Endothelial cell of umbilical vein (primary cell): ENCODE measurements around the gene TSPEAR. TPM values are rescaled to one million over a fixed set of nuclear protein-coding genes. Genes with fewer than 3 reads are reported as not detected.
A peak's percentile ranks its signal among the peaks of the same experiment; 100 is the strongest.

Source experiments
- BruUV-seq: library from RNA; stranded (reverse); fragments of 400-500 nt; replicated peaks from 2 replicates; lab custom pipeline; 2021; lab: Mats Ljungman, UMichigan
- CTCF ChIA-PET: fragments of 300-600, 350-600 bp; sonication (Branson Sonifier 250); formaldehyde crosslinking; loops from one replicate; lab custom pipeline; 2021; ENCODE audit warnings: antibody characterized with exemption, inconsistent platforms; lab: Charles Lee
- POLR2A ChIA-PET: fragments of 300-600, 350-600 bp; sonication (Branson Sonifier 250); formaldehyde crosslinking; loops from one replicate; lab custom pipeline; 2021; ENCODE audit warnings: antibody characterized with exemption, inconsistent platforms; lab: Charles Lee
- DNase-seq: peaks from one replicate; pipeline ENCODE4 v3.0.0-alpha.2; 2011; ENCODE audit warnings: low read depth, low spot score
- FAIRE-seq: peaks from 2 replicates; lab custom pipeline; 2011; peaks lifted over from hg19 to GRCh38; lab: Jason Lieb, UNC
- H2AFZ ChIP-seq: 2 replicates; pipeline ENCODE4 v1.6.0; 2012; ENCODE audit warnings: low read depth, low read length, control low read depth, inconsistent platforms
- H3K27ac ChIP-seq: 2 replicates; pipeline ENCODE4 v1.5.1; 2011; ENCODE audit warnings: low read depth, mild to moderate bottlenecking, control low read depth, low read length, moderate library complexity; ENCODE audit not compliant: insufficient read depth
- H3K27me3 ChIP-seq, 2 experiments: 2 replicates each; pipeline versions ENCODE4 v1.6.0 to v1.6.1; 2011; ENCODE audit warnings: low read length in 2 of 2, mixed read lengths in 1 of 2; ENCODE audit not compliant: control insufficient read depth in 2 of 2, insufficient read depth in 2 of 2
- H3K36me3 ChIP-seq, 2 experiments: 2 replicates in 1 of 2; 3 replicates in 1 of 2; pipeline ENCODE4 v1.5.1; 2011; ENCODE audit warnings: low read length in 2 of 2, mild to moderate bottlenecking in 1 of 2, moderate library complexity in 1 of 2; ENCODE audit not compliant: control insufficient read depth in 2 of 2, insufficient read depth in 2 of 2; ENCODE audit errors: extremely low read depth in 1 of 2
- H3K4me1 ChIP-seq: 3 replicates; pipeline ENCODE4 v1.5.1; 2011; ENCODE audit warnings: mild to moderate bottlenecking, low read length; ENCODE audit not compliant: control insufficient read depth, insufficient read depth; ENCODE audit errors: extremely low read depth
- H3K4me2 ChIP-seq: 2 replicates; pipeline ENCODE4 v1.6.1; 2011; ENCODE audit warnings: low read length, control low read depth, mixed read lengths; ENCODE audit not compliant: insufficient read depth
- H3K4me3 ChIP-seq, 3 experiments: fragments of 200-600 bp in 1 of 3; sonication (generic), shearing (Covaris generic) in 1 of 3; replicated peaks in 1 of 3; 2 replicates each; pipeline ENCODE4 v1.5.1; 2011 to 2016; ENCODE audit warnings: control low read depth in 3 of 3, low read length in 3 of 3, mild to moderate bottlenecking in 2 of 3, inconsistent platforms in 1 of 3, low read depth in 1 of 3, moderate library complexity in 1 of 3; ENCODE audit not compliant: insufficient read depth in 1 of 3
- H3K79me2 ChIP-seq: 2 replicates; pipeline ENCODE4 v1.6.0; 2012; ENCODE audit warnings: low read length, inconsistent platforms; ENCODE audit not compliant: control insufficient read depth, insufficient read depth
- H3K9ac ChIP-seq: replicated peaks from 2 replicates; pipeline ENCODE3; 2011; ENCODE audit warnings: low read length, control low read depth; ENCODE audit not compliant: insufficient read depth; ENCODE audit errors: extremely low read depth
- H3K9me1 ChIP-seq: replicated peaks from 3 replicates; pipeline ENCODE4 v1.6.0; 2011; ENCODE audit warnings: mild to moderate bottlenecking, low read length; ENCODE audit not compliant: control insufficient read depth, insufficient read depth; ENCODE audit errors: extremely low read depth
- H3K9me3 ChIP-seq: replicated peaks from 2 replicates; pipeline ENCODE4 v1.5.1; 2012; ENCODE audit warnings: low read length, inconsistent platforms; ENCODE audit not compliant: control insufficient read depth, insufficient read depth
- H4K20me1 ChIP-seq: replicated peaks from 2 replicates; pipeline ENCODE3; 2011; ENCODE audit warnings: mild to moderate bottlenecking, low read length; ENCODE audit not compliant: control insufficient read depth, insufficient read depth; ENCODE audit errors: extremely low read depth
- CTCF ChIP-seq, 2 donors: IDR thresholded peaks; 1 replicate in 1 of 2; 2 replicates in 1 of 2; pipeline ENCODE4 v1.5.1; 2011; ENCODE audit warnings: low read length in 2 of 2, mild to moderate bottlenecking in 2 of 2, moderate library complexity in 2 of 2, control low read depth in 1 of 2, inconsistent platforms in 1 of 2, low read depth in 1 of 2; ENCODE audit not compliant: insufficient read depth in 1 of 2; ENCODE audit errors: extremely low read depth in 1 of 2
- FOS ChIP-seq: IDR thresholded peaks from 2 replicates; pipeline ENCODE4 v1.6.1; 2011; ENCODE audit warnings: mild to moderate bottlenecking, low read length, moderate library complexity, borderline replicate concordance; ENCODE audit not compliant: insufficient read depth
- GATA2 ChIP-seq: IDR thresholded peaks from 2 replicates; pipeline ENCODE4 v1.7.0; 2011; ENCODE audit warnings: low read depth, mild to moderate bottlenecking, moderate library complexity, mixed read lengths, low read length; ENCODE audit not compliant: insufficient read length, insufficient read depth
- MAX ChIP-seq: IDR thresholded peaks from 2 replicates; pipeline ENCODE4 v1.6.1; 2011; ENCODE audit not compliant: insufficient read depth, insufficient read length
- MYC ChIP-seq: IDR thresholded peaks from one replicate; pipeline ENCODE4 v1.6.1; 2011; ENCODE audit warnings: mild to moderate bottlenecking, low read depth, low read length
- POLR2AphosphoS5 ChIP-seq: IDR thresholded peaks from 2 replicates; pipeline ENCODE4 v1.6.1; 2012; ENCODE audit warnings: low read depth, mild to moderate bottlenecking, control low read depth, low read length, moderate library complexity; ENCODE audit not compliant: insufficient read depth
- dilution Hi-C: fragments of 300-500 bp; cut with MboI; formaldehyde crosslinking; loops from one replicate; pipeline ENCODE4 v1.15.0; 2019; ENCODE audit warnings: low sequenced_read_pairs; ENCODE audit not compliant: extremely low pct_ligation_motif_present
- intact Hi-C: fragments of 100-400 bp; cut with micrococcal nuclease; formaldehyde crosslinking; loops from one replicate; pipeline ENCODE4 v1.10.0; 2022
- polyA plus RNA-seq, 4 experiments: library from polyadenylated mRNA; depleted of rRNA in 3 of 4; stranded (reverse) in 3 of 4; unstranded in 1 of 4; fragments of >200 nt; gene quantifications; 2 replicates each; pipeline versions ENCODE4 v1.2.1 to v1.2.3, GENCODE V29; 2011 to 2012; ENCODE audit warnings: missing spikeins in 1 of 4
- total RNA-seq: library from RNA; stranded (reverse); gene quantifications from 2 replicates; pipeline ENCODE4 v1.2.3, GENCODE V29; 2021

TSPEAR gene
- total and polyA plus RNA-seq, 2 donors (not counting 3 experiments of a cell fraction or from before 2014, with no cell fraction given): 0.01 TPM; not detected in 1

GRCh38 chr21:44752671-44753235, 41.4 kb upstream of the TSPEAR start:
- ChIA-PET CTCF (interaction anchor here (0.7 to 2.6 kb wide), 4 partner anchors 9 to 22 kb away, joined by 4 to 10 read pairs (median 4); no protein-coding TSS in a partner anchor), POLR2A (no interaction called here)
- Histone ChIP-seq H3K4me2 (peak overlapping the region; percentile 9), H4K20me1 (no peaks in the 10 kb centered on the region), H3K27ac (no peak overlapping the region), H2AFZ (no peak overlapping the region), H3K4me1 (peaks cover 42% of the 10 kb centered on the region), H3K9me3 (no peaks in the 10 kb centered on the region), H3K4me3 (no peak overlapping the region), H3K36me3 (no peaks in the 10 kb centered on the region), H3K79me2 (no peaks in the 10 kb centered on the region), H3K9ac (no peak overlapping the region), H3K27me3 (peaks cover 3 to 4% of the 10 kb centered on the region in 2 experiments), H3K9me1 (no peaks in the 10 kb centered on the region)
- BruUV-seq: no TSS peak
- FAIRE-seq: peak; percentile 72
- dilution Hi-C loops: no loop called here
- DNase-seq: peak; percentile 27
- peak; percentile 52 for TF ChIP-seq MYC
- peak; percentile 86 for TF ChIP-seq GATA2
- TF ChIP-seq FOS: peak; percentile 22
- TF ChIP-seq CTCF (IDR thresholded peaks at IDR 0.05; ENCODE audit: extremely low read depth in 1 of 2, insufficient read depth in 1 of 2, low read depth in 1 of 2, low read length in 2 of 2): peak; percentile 18 to 21
- TF ChIP-seq POLR2AphosphoS5: no peak
- TF ChIP-seq MAX: peak; percentile 59
- intact Hi-C loops: no loop called here
